Prostate gland (tissue), 2 donors: Measurements from ENCODE around the gene XXYLT1. TPM values are rescaled to one million over a fixed set of nuclear protein-coding genes. Genes with fewer than 3 reads are reported as not detected.

Experiments used
- DNase-seq: peaks from one replicate; pipeline ENCODE4 v3.0.0-alpha.2; 2019; ENCODE audit warnings: low spot score
- H3K27ac ChIP-seq, 2 donors: fragments of 200-600 bp; sonication (generic); 2 replicates each; pipeline ENCODE4 v1.5.1; 2017 to 2019
- H3K27me3 ChIP-seq: fragments of 200-600 bp; sonication (generic); replicated peaks from 2 replicates; pipeline ENCODE4 v1.5.1; 2019; ENCODE audit not compliant: insufficient read depth
- H3K36me3 ChIP-seq, 2 donors: fragments of 200-600 bp; sonication (generic); 1 replicate in 1 of 2; 2 replicates in 1 of 2; pipeline versions ENCODE4 v1.5.1 to v1.8.1; 2017 to 2019
- H3K4me1 ChIP-seq: fragments of 200-600 bp; sonication (generic); replicated peaks from 2 replicates; pipeline ENCODE4 v1.5.1; 2019
- H3K4me3 ChIP-seq, 2 donors: fragments of 200-600 bp; sonication (generic); 2 replicates each; pipeline ENCODE4 v1.5.1; 2017 to 2019
- H3K9me3 ChIP-seq: fragments of 200-600 bp; sonication (generic); 2 replicates; pipeline ENCODE4 v1.5.1; 2017
- CTCF ChIP-seq, 4 experiments: fragments of 200-600 bp in 2 of 4; fragments of 450-650 bp in 2 of 4; sonication (generic) in 2 of 4; IDR thresholded peaks; 1 replicate in 3 of 4; 2 replicates in 1 of 4; pipeline ENCODE4 v1.5.1; 2016 to 2019; ENCODE audit warnings: antibody characterized with exemption in 4 of 4, mild to moderate bottlenecking in 2 of 4, moderate library complexity in 2 of 4
- POLR2A ChIP-seq: fragments of 450-650 bp; IDR thresholded peaks from one replicate; pipeline ENCODE4 v1.6.1; 2016; ENCODE audit warnings: antibody characterized with exemption, mild to moderate bottlenecking
- POLR2AphosphoS5 ChIP-seq: sonication (generic); formaldehyde crosslinking; IDR thresholded peaks from one replicate; pipeline ENCODE4 v1.6.1; 2017; ENCODE audit warnings: antibody characterized with exemption
- WGBS: methylation state at CpG from one replicate; pipeline ENCODE4 v1.1.5; 2018; 5-methylcytosine and 5-hydroxymethylcytosine counted together
- intact Hi-C: fragments of 100-400 bp; cut with DNase I; formaldehyde crosslinking; loops from one replicate; pipeline ENCODE4 v1.14.2; 2022
- total RNA-seq, 2 donors: library from RNA; depleted of rRNA; stranded (reverse); fragments of >200 nt; gene quantifications; one replicate each; pipeline ENCODE4 v1.1.0, GENCODE V29; 2016

Gene XXYLT1
- total RNA-seq, 2 donors from 2014 or later, result 14.9 to 22.7 TPM

- 76% methylated on average over 5 of the region's 5 CpGs for WGBS
- intact Hi-C loops, result no loop called here
Measured at GRCh38 chr3:195196266-195196665, 74.7 kb downstream of the XXYLT1 start.

GRCh38 chr3:195195321-195196209 lies 75.4 kb downstream of the XXYLT1 start:
- no peaks in the 10 kb centered on the region for H3K9me3 ChIP-seq
- no peak for DNase-seq
- no peak for TF ChIP-seq POLR2A
- no peak for TF ChIP-seq CTCF (IDR thresholded peaks at IDR 0.05)
- no peak for TF ChIP-seq POLR2AphosphoS5
- no peaks in the 10 kb centered on the region for H3K36me3 ChIP-seq
- H3K27me3 ChIP-seq, result no peaks in the 10 kb centered on the region
- no peak overlapping the region for H3K27ac ChIP-seq
- WGBS, result 78% methylated on average over 17 of the region's 17 CpGs
- intact Hi-C loops, result no loop called here
- no peak overlapping the region for H3K4me3 ChIP-seq
- no peaks in the 10 kb centered on the region for H3K4me1 ChIP-seq

More at GRCh38 chr3:195196266-195196665, 74.7 kb downstream of the XXYLT1 start:
- no peaks in the 10 kb centered on the region for H3K27me3 ChIP-seq
- H3K9me3 ChIP-seq, result no peaks in the 10 kb centered on the region
- H3K4me1 ChIP-seq, result no peaks in the 10 kb centered on the region
- H3K4me3 ChIP-seq, result no peak overlapping the region
- no peak overlapping the region for H3K27ac ChIP-seq
- no peaks in the 10 kb centered on the region for H3K36me3 ChIP-seq
- TF ChIP-seq POLR2A, result no peak
- TF ChIP-seq CTCF (IDR thresholded peaks at IDR 0.05), result no peak
- no peak for TF ChIP-seq POLR2AphosphoS5
- DNase-seq, result no peak

- H3K36me3 ChIP-seq, result no peaks in the 10 kb centered on the region
- no peaks in the 10 kb centered on the region for H3K27me3 ChIP-seq
- no peaks in the 10 kb centered on the region for H3K9me3 ChIP-seq
- DNase-seq, result no peak
- H3K27ac ChIP-seq, result no peak overlapping the region
- H3K4me3 ChIP-seq, result no peak overlapping the region
- TF ChIP-seq CTCF (IDR thresholded peaks at IDR 0.05) (no peak), POLR2AphosphoS5 (no peak), POLR2A (no peak)
- intact Hi-C loops, result no loop called here
- no peaks in the 10 kb centered on the region for H3K4me1 ChIP-seq
- WGBS, result 51% methylated on average over 8 of the region's 8 CpGs
Measured at GRCh38 chr3:195194559-195195206, 76.3 kb downstream of the XXYLT1 start.

- H3K27ac ChIP-seq, result no peak overlapping the region
- no peaks in the 10 kb centered on the region for H3K36me3 ChIP-seq
- TF ChIP-seq CTCF (IDR thresholded peaks at IDR 0.05) (no peak), POLR2AphosphoS5 (no peak), POLR2A (no peak)
- no peak for DNase-seq
- no peak overlapping the region for H3K4me3 ChIP-seq
- H3K4me1 ChIP-seq, result no peaks in the 10 kb centered on the region
- 95% methylated on average over 1 of the region's 1 CpG for WGBS
- H3K9me3 ChIP-seq, result no peaks in the 10 kb centered on the region
- intact Hi-C loops, result no loop called here
- no peaks in the 10 kb centered on the region for H3K27me3 ChIP-seq
Measured at GRCh38 chr3:195191580-195191979, 79.4 kb downstream of the XXYLT1 start.
